Measurements from ENCODE around the gene DNAH5.

GRCh38 chr5:13987843-13988464 lies 43.5 kb upstream of the DNAH5 start:
- TF ChIP-seq CTCF (IDR thresholded peaks at IDR 0.05) (peak; percentile 77 to 94 (median 84)), POLR2A (IDR thresholded peaks at IDR 0.05) (no peak)

Data from adrenal gland (tissue), 5 donors.